ENCODE results near the gene SRGAP1.

The SRGAP1 gene

GRCh38 chr12:63918800-63919300 is 74.3 kb downstream of the SRGAP1 start:
- H3K36me3 Mint-ChIP-seq (ENCODE audit: low read depth): peaks cover 6% of the 10 kb centered on the region
- H3K4me3 Mint-ChIP-seq: peak overlapping the region in 1 of 3 experiments; percentile 14
- H3K4me1 Mint-ChIP-seq: peaks cover 41% of the 10 kb centered on the region
- TF ChIP-seq, protein P1, sequence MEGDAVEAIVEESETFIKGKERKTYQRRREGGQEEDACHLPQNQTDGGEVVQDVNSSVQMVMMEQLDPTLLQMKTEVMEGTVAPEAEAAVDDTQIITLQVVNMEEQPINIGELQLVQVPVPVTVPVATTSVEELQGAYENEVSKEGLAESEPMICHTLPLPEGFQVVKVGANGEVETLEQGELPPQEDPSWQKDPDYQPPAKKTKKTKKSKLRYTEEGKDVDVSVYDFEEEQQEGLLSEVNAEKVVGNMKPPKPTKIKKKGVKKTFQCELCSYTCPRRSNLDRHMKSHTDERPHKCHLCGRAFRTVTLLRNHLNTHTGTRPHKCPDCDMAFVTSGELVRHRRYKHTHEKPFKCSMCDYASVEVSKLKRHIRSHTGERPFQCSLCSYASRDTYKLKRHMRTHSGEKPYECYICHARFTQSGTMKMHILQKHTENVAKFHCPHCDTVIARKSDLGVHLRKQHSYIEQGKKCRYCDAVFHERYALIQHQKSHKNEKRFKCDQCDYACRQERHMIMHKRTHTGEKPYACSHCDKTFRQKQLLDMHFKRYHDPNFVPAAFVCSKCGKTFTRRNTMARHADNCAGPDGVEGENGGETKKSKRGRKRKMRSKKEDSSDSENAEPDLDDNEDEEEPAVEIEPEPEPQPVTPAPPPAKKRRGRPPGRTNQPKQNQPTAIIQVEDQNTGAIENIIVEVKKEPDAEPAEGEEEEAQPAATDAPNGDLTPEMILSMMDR (IDR thresholded peaks at IDR 0.05; ENCODE audit: unreplicated experiment in 3 of 3): no peak
- H3K9me3 Mint-ChIP-seq: no peaks in the 10 kb centered on the region
- peaks cover 3% of the 10 kb centered on the region for H3K27me3 Mint-ChIP-seq (ENCODE audit: low read depth)
- H3K27ac Mint-ChIP-seq: peak overlapping the region; percentile 43 to 95 (median 64)

DNA sequence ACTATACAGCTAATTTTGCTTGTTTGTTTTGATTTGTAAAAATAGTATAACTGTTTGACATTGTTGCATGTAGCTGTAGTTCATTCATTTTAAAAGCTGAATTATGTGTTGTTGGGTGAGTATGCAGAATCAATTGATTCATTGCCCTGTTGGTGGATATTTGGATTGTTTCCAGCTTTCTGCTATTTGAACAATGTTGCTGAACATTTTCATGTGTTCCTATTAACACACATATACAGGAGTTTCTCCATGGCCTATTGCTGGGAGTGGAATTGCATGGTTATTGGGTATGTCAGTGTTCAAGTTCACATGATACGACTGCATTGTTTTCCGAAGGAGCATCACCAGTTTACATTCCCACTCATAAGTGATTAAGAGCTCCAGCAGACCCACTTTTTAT is 75.3 kb downstream of the SRGAP1 start:
- TF ChIP-seq, protein P1 (IDR thresholded peaks at IDR 0.05; ENCODE audit: unreplicated experiment in 3 of 3): no peak
- H3K27me3 Mint-ChIP-seq (ENCODE audit: low read depth): peaks cover 3% of the 10 kb centered on the region
- H3K36me3 Mint-ChIP-seq (ENCODE audit: low read depth): peaks cover 6% of the 10 kb centered on the region
- no peak overlapping the region for H3K4me3 Mint-ChIP-seq
- H3K27ac Mint-ChIP-seq: peak overlapping the region in 1 of 3 experiments; percentile 37
- H3K9me3 Mint-ChIP-seq: no peaks in the 10 kb centered on the region
- H3K4me1 Mint-ChIP-seq: peaks cover 32% of the 10 kb centered on the region

DNA sequence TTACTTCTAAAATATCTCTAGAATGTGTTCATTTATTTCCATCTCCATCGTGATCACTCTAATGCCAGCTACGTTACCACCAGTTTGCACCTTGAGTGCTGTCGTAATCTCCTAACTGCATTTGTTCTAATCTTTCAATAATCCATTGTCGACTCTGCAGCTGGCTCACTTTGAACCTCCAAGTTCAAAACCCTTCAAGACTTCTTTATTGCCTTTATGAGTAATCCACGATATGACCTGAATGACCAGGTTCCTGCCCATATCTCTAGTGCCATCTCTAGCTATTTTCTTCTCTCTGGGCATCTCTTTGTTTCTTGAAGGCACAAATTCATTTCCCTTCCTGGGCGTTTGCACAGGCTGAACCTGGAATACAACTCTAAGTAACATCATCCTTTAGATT is 76.7 kb downstream of the SRGAP1 start:
- Mint-ChIP-seq H3K36me3 (ENCODE audit: low read depth) (peaks cover 6% of the 10 kb centered on the region), H3K4me3 (no peak overlapping the region), H3K9me3 (no peaks in the 10 kb centered on the region), H3K27me3 (ENCODE audit: low read depth) (peaks cover 3% of the 10 kb centered on the region), H3K27ac (peak overlapping the region in 1 of 3 experiments; percentile 44), H3K4me1 (peaks cover 20% of the 10 kb centered on the region)
- TF ChIP-seq, protein P1 (IDR thresholded peaks at IDR 0.05; ENCODE audit: unreplicated experiment in 3 of 3): no peak

DNA sequence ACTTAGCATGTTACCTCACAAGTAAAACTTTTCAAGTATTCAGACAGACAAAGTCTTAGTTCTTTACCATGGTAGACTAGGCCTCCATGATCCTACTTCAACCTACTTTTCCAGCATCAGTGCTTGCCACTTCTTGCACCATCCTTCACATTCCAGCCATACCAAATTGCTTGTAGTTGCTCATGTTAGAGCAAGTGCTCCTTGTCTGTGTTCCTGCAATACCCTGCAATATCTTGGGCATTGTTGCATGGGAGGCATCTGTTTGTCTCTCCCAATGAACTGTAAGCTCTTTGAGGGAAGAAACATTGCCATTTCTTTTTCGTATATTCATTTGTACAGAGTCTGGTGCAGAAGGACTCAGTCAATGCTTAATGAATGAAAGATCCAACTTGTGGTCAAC is 78.0 kb downstream of the SRGAP1 start:
- H3K36me3 Mint-ChIP-seq (ENCODE audit: low read depth): peaks cover 6% of the 10 kb centered on the region
- TF ChIP-seq, protein P1 (IDR thresholded peaks at IDR 0.05; ENCODE audit: unreplicated experiment in 3 of 3): no peak
- H3K27me3 Mint-ChIP-seq (ENCODE audit: low read depth): peaks cover 3% of the 10 kb centered on the region
- H3K4me3 Mint-ChIP-seq: no peak overlapping the region
- H3K27ac Mint-ChIP-seq: peak overlapping the region in 1 of 3 experiments; percentile 11
- H3K4me1 Mint-ChIP-seq: peaks cover 12% of the 10 kb centered on the region
- H3K9me3 Mint-ChIP-seq: no peaks in the 10 kb centered on the region

- H3K36me3 Mint-ChIP-seq (ENCODE audit: low read depth): peaks cover 6% of the 10 kb centered on the region
- H3K4me3 Mint-ChIP-seq: no peak overlapping the region
- no peaks in the 10 kb centered on the region for H3K9me3 Mint-ChIP-seq
- TF ChIP-seq, protein P1 (IDR thresholded peaks at IDR 0.05; ENCODE audit: unreplicated experiment in 3 of 3): no peak
- H3K4me1 Mint-ChIP-seq: no peaks in the 10 kb centered on the region
- H3K27me3 Mint-ChIP-seq (ENCODE audit: low read depth): peaks cover 3% of the 10 kb centered on the region
- no peak overlapping the region for H3K27ac Mint-ChIP-seq
Observed at GRCh38 chr12:63924781-63925180, 80.3 kb downstream of the SRGAP1 start.

DNA sequence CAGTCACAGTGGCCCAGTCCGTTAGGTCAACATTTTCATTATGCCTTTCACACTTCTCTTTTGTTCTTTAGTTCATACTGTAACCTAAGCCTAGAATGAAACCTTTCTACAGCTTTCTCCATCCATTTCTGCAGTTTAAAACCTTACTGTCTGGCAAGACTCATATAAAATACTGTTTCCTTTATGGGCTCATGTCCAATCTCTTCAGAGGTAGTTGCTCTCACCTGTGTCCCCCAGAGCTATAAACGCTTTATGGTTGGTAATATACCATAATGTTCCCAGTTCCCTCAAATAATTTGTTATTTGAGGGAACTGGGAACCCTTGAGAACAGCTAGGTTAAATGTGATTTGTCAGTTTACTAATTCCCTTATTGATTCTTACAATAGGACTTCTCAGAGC is 83.0 kb downstream of the SRGAP1 start:
- TF ChIP-seq, protein P1 (IDR thresholded peaks at IDR 0.05; ENCODE audit: unreplicated experiment in 3 of 3): no peak
- no peaks in the 10 kb centered on the region for H3K27me3 Mint-ChIP-seq (ENCODE audit: low read depth)
- H3K4me3 Mint-ChIP-seq: no peak overlapping the region
- H3K27ac Mint-ChIP-seq: peak overlapping the region in 1 of 3 experiments; percentile 3
- no peaks in the 10 kb centered on the region for H3K4me1 Mint-ChIP-seq
- H3K9me3 Mint-ChIP-seq: no peaks in the 10 kb centered on the region
- H3K36me3 Mint-ChIP-seq (ENCODE audit: low read depth): peaks cover 4% of the 10 kb centered on the region

All from nephron (organoid).